ENCODE results near the gene ADRA1B. TPM values are rescaled to one million over a fixed set of nuclear protein-coding genes. Genes with fewer than 3 reads are reported as not detected.

Gene ADRA1B
- total and polyA plus RNA-seq, 8 donors, result 0.18 to 9.3 (median 0.25) TPM; not detected in 3

DNA sequence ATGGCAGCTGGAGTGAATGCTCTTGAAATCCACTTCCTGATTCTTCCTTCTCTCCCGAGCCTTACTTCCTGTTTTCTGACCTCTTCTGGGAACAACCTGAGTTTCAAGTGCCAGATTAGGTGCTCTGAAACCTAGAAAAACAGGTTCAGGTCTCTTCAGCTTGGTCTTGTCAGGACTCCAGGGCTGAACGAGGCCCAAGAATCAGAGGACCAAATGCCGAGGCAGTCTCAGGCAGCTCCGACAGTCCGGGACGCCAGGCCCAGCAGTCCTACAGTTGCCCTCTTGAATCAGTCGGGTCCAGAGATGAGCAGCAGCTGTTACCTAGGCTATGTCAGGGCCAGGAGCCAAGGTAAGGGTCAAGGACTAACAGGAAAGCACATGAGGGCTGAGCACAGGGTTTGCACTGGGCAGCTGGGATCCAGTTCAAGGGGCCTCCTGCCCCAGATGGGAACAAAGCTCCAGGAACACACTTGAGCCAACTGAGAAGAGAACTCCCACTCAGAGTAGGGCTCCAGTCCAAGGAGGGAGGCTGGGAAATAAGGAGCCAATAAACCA lies 38.3 kb upstream of the ADRA1B start:
- Histone ChIP-seq H3K27me3 (no peaks in the 10 kb centered on the region), H3K4me1 (peaks cover 0 to 28% (median 9%) of the 10 kb centered on the region in 4 donors), H3K36me3 (no peaks in the 10 kb centered on the region), H3K4me3 (no peak overlapping the region), H3K9me3 (no peaks in the 10 kb centered on the region), H3K27ac (peak overlapping the region; percentile 46 to 81 (median 56))
- intact Hi-C loops (cut with DNase I; ENCODE audit: low total_unique reads), result no loop called here
- peak; percentile 70 to 72 for DNase-seq
- TF ChIP-seq POLR2AphosphoS5 (IDR thresholded peaks at IDR 0.05) (no peak), POLR2A (IDR thresholded peaks at IDR 0.05) (no peak), EP300 (IDR thresholded peaks at IDR 0.05) (no peak)
- TF ChIP-seq, protein P1, sequence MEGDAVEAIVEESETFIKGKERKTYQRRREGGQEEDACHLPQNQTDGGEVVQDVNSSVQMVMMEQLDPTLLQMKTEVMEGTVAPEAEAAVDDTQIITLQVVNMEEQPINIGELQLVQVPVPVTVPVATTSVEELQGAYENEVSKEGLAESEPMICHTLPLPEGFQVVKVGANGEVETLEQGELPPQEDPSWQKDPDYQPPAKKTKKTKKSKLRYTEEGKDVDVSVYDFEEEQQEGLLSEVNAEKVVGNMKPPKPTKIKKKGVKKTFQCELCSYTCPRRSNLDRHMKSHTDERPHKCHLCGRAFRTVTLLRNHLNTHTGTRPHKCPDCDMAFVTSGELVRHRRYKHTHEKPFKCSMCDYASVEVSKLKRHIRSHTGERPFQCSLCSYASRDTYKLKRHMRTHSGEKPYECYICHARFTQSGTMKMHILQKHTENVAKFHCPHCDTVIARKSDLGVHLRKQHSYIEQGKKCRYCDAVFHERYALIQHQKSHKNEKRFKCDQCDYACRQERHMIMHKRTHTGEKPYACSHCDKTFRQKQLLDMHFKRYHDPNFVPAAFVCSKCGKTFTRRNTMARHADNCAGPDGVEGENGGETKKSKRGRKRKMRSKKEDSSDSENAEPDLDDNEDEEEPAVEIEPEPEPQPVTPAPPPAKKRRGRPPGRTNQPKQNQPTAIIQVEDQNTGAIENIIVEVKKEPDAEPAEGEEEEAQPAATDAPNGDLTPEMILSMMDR (IDR thresholded peaks at IDR 0.05), result no peak
- 37 to 53% (median 46%) methylated on average over 7 of the region's 7 CpGs for WGBS, 5 donors

DNA sequence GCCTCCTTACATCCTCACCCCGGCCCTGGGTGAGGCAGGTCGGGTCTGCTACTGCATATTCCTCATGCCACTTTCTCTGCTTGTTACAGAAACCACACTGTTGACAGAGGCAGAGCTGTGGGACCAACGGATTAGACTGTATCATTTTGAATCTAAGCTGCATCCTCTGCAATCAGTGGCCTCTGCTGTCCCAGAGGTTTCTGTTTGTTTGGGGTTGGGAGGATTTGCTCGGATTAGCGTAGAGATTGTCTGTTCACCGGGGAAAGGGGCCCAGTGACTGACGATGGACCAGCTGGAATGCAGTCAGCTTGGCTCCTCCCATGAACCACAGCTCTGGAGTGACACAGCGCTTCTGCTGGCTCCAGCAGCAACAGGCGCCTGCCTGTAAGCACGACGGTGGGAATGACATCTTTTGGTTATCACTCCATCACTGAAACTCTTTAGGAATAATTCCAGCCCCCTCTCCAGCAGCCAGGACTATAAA lies 37.3 kb upstream of the ADRA1B start:
- Histone ChIP-seq H3K27ac (peak overlapping the region in 4 of 5 donors; percentile 46 to 81 (median 64)), H3K36me3 (no peaks in the 10 kb centered on the region), H3K4me1 (peaks cover 0 to 28% (median 9%) of the 10 kb centered on the region in 4 donors), H3K4me3 (no peak overlapping the region), H3K27me3 (no peaks in the 10 kb centered on the region), H3K9me3 (no peaks in the 10 kb centered on the region)
- intact Hi-C loops (cut with DNase I; ENCODE audit: low total_unique reads), result no loop called here
- TF ChIP-seq POLR2AphosphoS5 (IDR thresholded peaks at IDR 0.05), result peak in 2 of 3 donors; percentile 21 to 38
- no peak for TF ChIP-seq POLR2A (IDR thresholded peaks at IDR 0.05)
- no peak for TF ChIP-seq EP300 (IDR thresholded peaks at IDR 0.05)
- WGBS, 5 donors, result 4 to 8% (median 7%) methylated on average over 7 to 11 of the region's 11 CpGs
- DNase-seq, result peak; percentile 40 to 81

DNA sequence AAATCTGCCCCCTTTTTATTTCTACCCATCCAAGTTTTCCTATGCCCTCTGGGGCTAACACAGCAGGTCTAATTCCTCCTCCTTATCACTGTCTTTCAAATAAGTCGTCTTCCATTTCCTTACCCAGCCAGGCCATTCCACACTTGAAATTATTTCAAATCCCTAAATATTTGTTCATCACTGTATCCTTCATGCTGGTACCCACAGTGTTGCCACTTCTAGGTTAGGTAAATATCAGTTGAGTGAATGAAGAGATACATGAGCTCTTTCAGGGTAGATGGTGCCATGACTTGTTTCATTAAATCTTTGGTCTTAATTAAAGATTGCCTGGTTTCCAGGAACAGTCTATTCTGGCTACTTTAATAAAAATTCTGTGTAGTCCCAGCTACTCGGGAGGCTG lies 35.6 kb upstream of the ADRA1B start:
- H3K4me3 ChIP-seq, result no peak overlapping the region
- TF ChIP-seq, protein P1 (IDR thresholded peaks at IDR 0.05), result no peak
- no peak for TF ChIP-seq EP300 (IDR thresholded peaks at IDR 0.05)
- TF ChIP-seq POLR2AphosphoS5 (IDR thresholded peaks at IDR 0.05), result no peak
- TF ChIP-seq POLR2A (IDR thresholded peaks at IDR 0.05), result no peak
- no peaks in the 10 kb centered on the region for H3K36me3 ChIP-seq
- no peak for DNase-seq
- WGBS, 5 donors, result 83 to 93% (median 89%) methylated on average over 2 of the region's 2 CpGs
- H3K27me3 ChIP-seq, result no peaks in the 10 kb centered on the region
- H3K4me1 ChIP-seq, result peaks cover 0 to 28% (median 9%) of the 10 kb centered on the region in 4 donors
- no peak overlapping the region for H3K27ac ChIP-seq
- no peaks in the 10 kb centered on the region for H3K9me3 ChIP-seq
- intact Hi-C loops (cut with DNase I; ENCODE audit: low total_unique reads), result no loop called here

DNA sequence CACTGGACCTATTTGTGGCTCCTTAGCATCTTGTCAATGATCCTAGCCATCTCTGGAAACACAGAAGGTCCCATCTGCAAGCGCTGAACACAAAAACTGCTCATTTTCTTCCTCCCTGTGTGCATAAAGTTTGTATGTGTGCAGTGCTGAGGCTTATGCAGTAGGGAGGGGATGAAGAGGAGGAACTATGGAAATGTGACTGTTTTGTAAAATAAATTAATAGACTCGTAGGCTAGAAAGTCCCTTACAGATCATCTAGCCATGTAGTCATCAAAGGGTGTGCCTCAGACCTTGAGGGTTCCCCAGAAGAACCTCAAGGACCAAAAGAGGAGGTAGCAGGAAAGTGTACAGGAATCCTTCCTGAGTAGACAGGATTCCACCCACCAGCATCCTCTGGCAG lies 34.3 kb upstream of the ADRA1B start:
- H3K27ac ChIP-seq, result no peak overlapping the region
- no peaks in the 10 kb centered on the region for H3K36me3 ChIP-seq
- H3K9me3 ChIP-seq, result no peaks in the 10 kb centered on the region
- H3K27me3 ChIP-seq, result no peaks in the 10 kb centered on the region
- DNase-seq, result no peak
- 59 to 71% (median 68%) methylated on average over 2 of the region's 2 CpGs for WGBS, 5 donors
- intact Hi-C loops (cut with DNase I; ENCODE audit: low total_unique reads), result no loop called here
- H3K4me3 ChIP-seq, result no peak overlapping the region
- peaks cover 0 to 27% (median 9%) of the 10 kb centered on the region in 4 donors for H3K4me1 ChIP-seq
- TF ChIP-seq EP300 (IDR thresholded peaks at IDR 0.05) (no peak), POLR2AphosphoS5 (IDR thresholded peaks at IDR 0.05) (no peak), POLR2A (IDR thresholded peaks at IDR 0.05) (no peak)
- TF ChIP-seq, protein P1 (IDR thresholded peaks at IDR 0.05), result no peak

DNA sequence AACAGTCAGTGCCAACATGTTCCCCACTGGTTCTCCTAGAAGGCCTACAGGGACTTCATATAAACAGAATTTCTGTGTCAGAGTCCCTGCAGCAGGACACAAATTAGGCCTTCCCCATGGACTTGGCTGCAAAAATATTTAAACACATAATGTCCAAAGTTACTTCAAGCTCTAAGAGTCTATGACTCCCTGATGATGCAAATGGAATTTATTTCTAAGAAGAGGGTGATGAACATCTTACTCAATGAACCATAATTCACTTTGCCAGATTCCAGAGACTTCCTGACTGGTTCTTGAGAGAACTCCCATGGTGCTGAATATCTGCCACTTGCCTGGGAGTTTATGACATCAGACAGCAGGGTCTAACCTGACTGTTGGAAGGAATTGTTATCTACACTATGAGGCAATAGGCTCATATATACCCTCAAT lies 32.7 kb upstream of the ADRA1B start:
- Histone ChIP-seq H3K27me3 (no peaks in the 10 kb centered on the region), H3K4me1 (peaks cover 0 to 11% (median 5%) of the 10 kb centered on the region in 4 donors), H3K9me3 (no peaks in the 10 kb centered on the region), H3K4me3 (no peak overlapping the region), H3K36me3 (no peaks in the 10 kb centered on the region), H3K27ac (peak overlapping the region in 1 of 5 donors; percentile 30)
- no peak for DNase-seq
- TF ChIP-seq, protein P1 (IDR thresholded peaks at IDR 0.05), result no peak
- TF ChIP-seq POLR2AphosphoS5 (IDR thresholded peaks at IDR 0.05) (peak in 1 of 3 donors; percentile 17), POLR2A (IDR thresholded peaks at IDR 0.05) (no peak), EP300 (IDR thresholded peaks at IDR 0.05) (no peak)
- intact Hi-C loops (cut with DNase I; ENCODE audit: low total_unique reads), result no loop called here

All from stomach (tissue), 9 donors.